Activated CD8-positive, alpha-beta memory T cell treated with anti-CD3 and anti-CD28 coated beads for 4 hours (primary cell): ENCODE results near the gene DPYD.
A peak's percentile ranks its signal among the peaks of the same experiment; 100 is the strongest.

Experiments
- DNase-seq, 2 donors: peaks; one replicate each; pipeline ENCODE4 v3.0.0-alpha.2; 2020; ENCODE audit warnings: low read depth in 2 of 2

The DPYD gene

GRCh38 chr1:97920832-97921571 is at the start of gene DPYD:
DPYD (minus strand) TSS chr1:97921034; CDS start chr1:97920922, 112 bp downstream.
- DNase-seq: peak; percentile 56 to 57

GRCh38 chr1:97960470-97960869 is 39.6 kb upstream of the DPYD start:
- DNase-seq: no peak

- DNase-seq: no peak
Observed at GRCh38 chr1:97947695-97948094, 26.9 kb upstream of the DPYD start.

GRCh38 chr1:97943354-97943753 is 22.5 kb upstream of the DPYD start:
- DNase-seq: no peak

GRCh38 chr1:97942161-97943123 is 21.6 kb upstream of the DPYD start:
- no peak for DNase-seq

- DNase-seq: no peak
Observed at GRCh38 chr1:97938285-97938642, 17.4 kb upstream of the DPYD start.

- no peak for DNase-seq
Observed at GRCh38 chr1:97936976-97937375, 16.1 kb upstream of the DPYD start.

GRCh38 chr1:97934491-97934890 is 13.7 kb upstream of the DPYD start:
- DNase-seq: no peak

GRCh38 chr1:97929874-97930851 is 9.3 kb upstream of the DPYD start:
- DNase-seq: no peak

GRCh38 chr1:97926017-97926708 is 5.3 kb upstream of the DPYD start:
- DNase-seq: no peak

- DNase-seq: no peak
Observed at GRCh38 chr1:97925151-97925550, 4.3 kb upstream of the DPYD start.

GRCh38 chr1:97923811-97924210 is 3.0 kb upstream of the DPYD start:
- no peak for DNase-seq

- DNase-seq: no peak
Observed at GRCh38 chr1:97920276-97920831, 480 bp downstream of the DPYD start.

- no peak for DNase-seq
Observed at GRCh38 chr1:97919585-97920261, 1.1 kb downstream of the DPYD start.

GRCh38 chr1:97918961-97919360 is 1.9 kb downstream of the DPYD start:
- DNase-seq: no peak

- no peak for DNase-seq
Observed at GRCh38 chr1:97913506-97914139, 7.2 kb downstream of the DPYD start.

- no peak for DNase-seq
Observed at GRCh38 chr1:97911266-97912215, 9.3 kb downstream of the DPYD start.

GRCh38 chr1:97909266-97909665 is 11.6 kb downstream of the DPYD start:
- no peak for DNase-seq

GRCh38 chr1:97907886-97908285 is 12.9 kb downstream of the DPYD start:
- DNase-seq: no peak
